K562 (cell line): ENCODE data around the gene CYP11A1. TPM values are rescaled to one million over a fixed set of nuclear protein-coding genes. Genes with fewer than 3 reads are reported as not detected.
A peak's percentile ranks its signal among the peaks of the same experiment; 100 is the strongest.

Experiments used
- EP400 ChIP-seq: fragments of 450-650 bp; IDR thresholded peaks from 2 replicates; pipeline ENCODE4 v1.6.1; 2017; ENCODE audit warnings: antibody characterized with exemption, mild to moderate bottlenecking, moderate library complexity
- FOSL1 ChIP-seq: fragments of 200-800 bp; sonication (Bioruptor generic); conservative IDR thresholded peaks from 2 replicates; pipeline ENCODE4 v1.6.1; 2016; ENCODE audit warnings: missing genetic modification characterization, missing compliant biosample characterization
- HBP1 ChIP-seq: fragments of 450-650 bp; formaldehyde crosslinking; IDR thresholded peaks from 2 replicates; pipeline ENCODE4 v1.4.0; 2022; ENCODE audit warnings: missing genetic modification characterization
- KLF13 ChIP-seq: fragments of 450-650 bp; IDR thresholded peaks from 2 replicates; pipeline ENCODE4 v1.6.1; 2016; ENCODE audit warnings: missing genetic modification characterization, low read depth, mild to moderate bottlenecking, missing compliant biosample characterization, moderate library complexity, borderline replicate concordance
- MAZ ChIP-seq, 2 experiments: fragments of 450-650 bp in 1 of 2; sonication (generic) in 1 of 2; formaldehyde crosslinking; IDR thresholded peaks in 1 of 2; conservative IDR thresholded peaks in 1 of 2; 2 replicates each; pipeline versions ENCODE4 v1.4.0 to v1.5.0; 2020; ENCODE audit warnings: mild to moderate bottlenecking in 1 of 2, missing genetic modification reagents in 1 of 2
- NR2F6 ChIP-seq: fragments of 450-650 bp; formaldehyde crosslinking; IDR thresholded peaks from 2 replicates; pipeline ENCODE4 v1.4.0; 2020; ENCODE audit warnings: mild to moderate bottlenecking
- ZC3H8 ChIP-seq: fragments of 450-650 bp; IDR thresholded peaks from 2 replicates; pipeline ENCODE4 v1.6.1; 2017
- ZHX1 ChIP-seq: fragments of 150-350 bp; conservative IDR thresholded peaks from 2 replicates; pipeline ENCODE4 v1.6.1; 2014; ENCODE audit warnings: low read length
- polyA plus RNA-seq, 8 experiments: library from polyadenylated mRNA; depleted of rRNA in 4 of 8; stranded (reverse) in 5 of 8; unstranded in 3 of 8; fragments of >200 nt; fragmentation: Nextera tagmentation in 2 of 8; fragmentation: Illumina TruSeq in 1 of 8; extraction: Ambion mirVana in 2 of 8; extraction: Trizol in 1 of 8; gene quantifications; 2 replicates each; pipeline versions ENCODE4 v1.2.1 to v1.2.3, GENCODE V29; 2011 to 2014; ENCODE audit warnings: inconsistent platforms in 1 of 8, missing spikeins in 1 of 8
- total RNA-seq, 7 experiments: library from RNA; depleted of rRNA in 6 of 7; stranded (reverse); fragments of >200 nt in 6 of 7; fragmentation: Illumina TruSeq in 2 of 7; extraction: Trizol in 2 of 7; gene quantifications; 2 replicates each; pipeline versions ENCODE4 v1.2.1 to v1.2.3, GENCODE V29; 2011 to 2021; ENCODE audit warnings: low replicate concordance in 1 of 7
- TF ChIP-seq, protein P1 (sequence below): fragments of 200-800 bp; sonication (Bioruptor generic); IDR thresholded peaks from 2 replicates; pipeline ENCODE4 v1.6.1; 2016; ENCODE audit warnings: missing genetic modification characterization, missing compliant biosample characterization
- TF ChIP-seq, protein P2 (sequence below): IDR thresholded peaks from 2 replicates; pipeline ENCODE4 v1.6.1; 2011; ENCODE audit warnings: borderline replicate concordance, low read depth, mild to moderate bottlenecking, moderate library complexity, low read length; ENCODE audit not compliant: insufficient read depth, poor library complexity, severe bottlenecking
- TF ChIP-seq, protein P3 (sequence below): sonication (generic); formaldehyde crosslinking; IDR thresholded peaks from 2 replicates; pipeline ENCODE4 v1.8.1; 2023; ENCODE audit warnings: mild to moderate bottlenecking, missing genetic modification reagents

CYP11A1 gene
- total and polyA plus RNA-seq, 9 of the 15 experiments (the other 6 are each of a cell fraction or from before 2014, with no cell fraction given), result 0.06 to 0.24 (median 0.10) TPM; not detected in 4

- TF ChIP-seq, protein P1, sequence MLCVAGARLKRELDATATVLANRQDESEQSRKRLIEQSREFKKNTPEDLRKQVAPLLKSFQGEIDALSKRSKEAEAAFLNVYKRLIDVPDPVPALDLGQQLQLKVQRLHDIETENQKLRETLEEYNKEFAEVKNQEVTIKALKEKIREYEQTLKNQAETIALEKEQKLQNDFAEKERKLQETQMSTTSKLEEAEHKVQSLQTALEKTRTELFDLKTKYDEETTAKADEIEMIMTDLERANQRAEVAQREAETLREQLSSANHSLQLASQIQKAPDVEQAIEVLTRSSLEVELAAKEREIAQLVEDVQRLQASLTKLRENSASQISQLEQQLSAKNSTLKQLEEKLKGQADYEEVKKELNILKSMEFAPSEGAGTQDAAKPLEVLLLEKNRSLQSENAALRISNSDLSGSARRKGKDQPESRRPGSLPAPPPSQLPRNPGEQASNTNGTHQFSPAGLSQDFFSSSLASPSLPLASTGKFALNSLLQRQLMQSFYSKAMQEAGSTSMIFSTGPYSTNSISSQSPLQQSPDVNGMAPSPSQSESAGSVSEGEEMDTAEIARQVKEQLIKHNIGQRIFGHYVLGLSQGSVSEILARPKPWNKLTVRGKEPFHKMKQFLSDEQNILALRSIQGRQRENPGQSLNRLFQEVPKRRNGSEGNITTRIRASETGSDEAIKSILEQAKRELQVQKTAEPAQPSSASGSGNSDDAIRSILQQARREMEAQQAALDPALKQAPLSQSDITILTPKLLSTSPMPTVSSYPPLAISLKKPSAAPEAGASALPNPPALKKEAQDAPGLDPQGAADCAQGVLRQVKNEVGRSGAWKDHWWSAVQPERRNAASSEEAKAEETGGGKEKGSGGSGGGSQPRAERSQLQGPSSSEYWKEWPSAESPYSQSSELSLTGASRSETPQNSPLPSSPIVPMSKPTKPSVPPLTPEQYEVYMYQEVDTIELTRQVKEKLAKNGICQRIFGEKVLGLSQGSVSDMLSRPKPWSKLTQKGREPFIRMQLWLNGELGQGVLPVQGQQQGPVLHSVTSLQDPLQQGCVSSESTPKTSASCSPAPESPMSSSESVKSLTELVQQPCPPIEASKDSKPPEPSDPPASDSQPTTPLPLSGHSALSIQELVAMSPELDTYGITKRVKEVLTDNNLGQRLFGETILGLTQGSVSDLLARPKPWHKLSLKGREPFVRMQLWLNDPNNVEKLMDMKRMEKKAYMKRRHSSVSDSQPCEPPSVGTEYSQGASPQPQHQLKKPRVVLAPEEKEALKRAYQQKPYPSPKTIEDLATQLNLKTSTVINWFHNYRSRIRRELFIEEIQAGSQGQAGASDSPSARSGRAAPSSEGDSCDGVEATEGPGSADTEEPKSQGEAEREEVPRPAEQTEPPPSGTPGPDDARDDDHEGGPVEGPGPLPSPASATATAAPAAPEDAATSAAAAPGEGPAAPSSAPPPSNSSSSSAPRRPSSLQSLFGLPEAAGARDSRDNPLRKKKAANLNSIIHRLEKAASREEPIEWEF (CRISPR knock-in tag), result peak; percentile 94
- 0 out of 2 replicates have a peak, but pooled peaks have one; percentile 27 for TF ChIP-seq NR2F6 (CRISPR knock-in tag)
- TF ChIP-seq EP400, result peak; percentile 82
- TF ChIP-seq, protein P2, sequence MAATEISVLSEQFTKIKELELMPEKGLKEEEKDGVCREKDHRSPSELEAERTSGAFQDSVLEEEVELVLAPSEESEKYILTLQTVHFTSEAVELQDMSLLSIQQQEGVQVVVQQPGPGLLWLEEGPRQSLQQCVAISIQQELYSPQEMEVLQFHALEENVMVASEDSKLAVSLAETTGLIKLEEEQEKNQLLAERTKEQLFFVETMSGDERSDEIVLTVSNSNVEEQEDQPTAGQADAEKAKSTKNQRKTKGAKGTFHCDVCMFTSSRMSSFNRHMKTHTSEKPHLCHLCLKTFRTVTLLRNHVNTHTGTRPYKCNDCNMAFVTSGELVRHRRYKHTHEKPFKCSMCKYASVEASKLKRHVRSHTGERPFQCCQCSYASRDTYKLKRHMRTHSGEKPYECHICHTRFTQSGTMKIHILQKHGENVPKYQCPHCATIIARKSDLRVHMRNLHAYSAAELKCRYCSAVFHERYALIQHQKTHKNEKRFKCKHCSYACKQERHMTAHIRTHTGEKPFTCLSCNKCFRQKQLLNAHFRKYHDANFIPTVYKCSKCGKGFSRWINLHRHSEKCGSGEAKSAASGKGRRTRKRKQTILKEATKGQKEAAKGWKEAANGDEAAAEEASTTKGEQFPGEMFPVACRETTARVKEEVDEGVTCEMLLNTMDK, result no peak
- peak; percentile 49 for TF ChIP-seq KLF13 (tag)
- TF ChIP-seq ZHX1, result no peak
- TF ChIP-seq, protein P3, sequence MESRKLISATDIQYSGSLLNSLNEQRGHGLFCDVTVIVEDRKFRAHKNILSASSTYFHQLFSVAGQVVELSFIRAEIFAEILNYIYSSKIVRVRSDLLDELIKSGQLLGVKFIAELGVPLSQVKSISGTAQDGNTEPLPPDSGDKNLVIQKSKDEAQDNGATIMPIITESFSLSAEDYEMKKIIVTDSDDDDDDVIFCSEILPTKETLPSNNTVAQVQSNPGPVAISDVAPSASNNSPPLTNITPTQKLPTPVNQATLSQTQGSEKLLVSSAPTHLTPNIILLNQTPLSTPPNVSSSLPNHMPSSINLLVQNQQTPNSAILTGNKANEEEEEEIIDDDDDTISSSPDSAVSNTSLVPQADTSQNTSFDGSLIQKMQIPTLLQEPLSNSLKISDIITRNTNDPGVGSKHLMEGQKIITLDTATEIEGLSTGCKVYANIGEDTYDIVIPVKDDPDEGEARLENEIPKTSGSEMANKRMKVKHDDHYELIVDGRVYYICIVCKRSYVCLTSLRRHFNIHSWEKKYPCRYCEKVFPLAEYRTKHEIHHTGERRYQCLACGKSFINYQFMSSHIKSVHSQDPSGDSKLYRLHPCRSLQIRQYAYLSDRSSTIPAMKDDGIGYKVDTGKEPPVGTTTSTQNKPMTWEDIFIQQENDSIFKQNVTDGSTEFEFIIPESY, result peak; percentile 76
- TF ChIP-seq HBP1 (CRISPR knock-in tag), result peak; percentile 82
- peak; percentile 89 to 94 for TF ChIP-seq MAZ (CRISPR knock-in tag; conservative IDR thresholded peaks at IDR 0.05 in 1 of 2, IDR thresholded peaks at IDR 0.05 in 1 of 2)
- TF ChIP-seq ZC3H8, result no peak
- peak; percentile 87 for TF ChIP-seq FOSL1 (tag)
Observed at GRCh38 chr15:74389241-74390048, 22.0 kb upstream of the CYP11A1 start (continued).
